IMR-90 (cell line): Measurements from ENCODE around the gene RNF181. TPM values are rescaled to one million over a fixed set of nuclear protein-coding genes. Genes with fewer than 3 reads are reported as not detected.

Source experiments
- ATAC-seq: fragments of 200-7000 bp; cut with Tn5 transposase; 2 replicates; pipeline ENCODE4 v1.9.1; 2020; ENCODE audit warnings: low read depth, mild to moderate bottlenecking, moderate library complexity
- BruUV-seq: library from RNA; stranded (reverse); fragments of 400-500 nt; replicated peaks from 2 replicates; lab custom pipeline; 2021; lab: Mats Ljungman, UMichigan
- CTCF ChIA-PET: fragments of 300-600 bp; formaldehyde crosslinking; extraction: SDS; loops from one replicate; lab custom pipeline; 2021; ENCODE audit warnings: antibody characterized with exemption; lab: Yijun Ruan, JAX
- POLR2A ChIA-PET: fragments of 300-600 bp; sonication (Branson Sonifier 250); formaldehyde crosslinking; loops from one replicate; lab custom pipeline; 2022; ENCODE audit warnings: antibody characterized with exemption; ENCODE audit not compliant: unreplicated experiment; lab: Charles Lee
- DNase-seq: peaks from one replicate; pipeline ENCODE4 v3.0.0; 2013
- H2AFZ ChIP-seq: replicated peaks from 2 replicates; pipeline ENCODE3; 2013; ENCODE audit warnings: low read length, mild to moderate bottlenecking; ENCODE audit not compliant: poor library complexity
- H2AK5ac ChIP-seq: 2 replicates; pipeline ENCODE4 v1.6.1; 2013; ENCODE audit warnings: low read depth, low read length, inconsistent platforms
- H2AK9ac ChIP-seq: replicated peaks from 2 replicates; pipeline ENCODE3; 2013; ENCODE audit warnings: mild to moderate bottlenecking, low read depth, low read length, moderate library complexity; ENCODE audit not compliant: poor library complexity
- H2BK120ac ChIP-seq: 2 replicates; pipeline ENCODE4 v1.6.1; 2013; ENCODE audit warnings: low read depth, low read length, inconsistent platforms
- H2BK15ac ChIP-seq: 3 replicates; pipeline ENCODE4 v1.6.1; 2013; ENCODE audit warnings: low read depth, low read length, inconsistent platforms
- H2BK20ac ChIP-seq: 2 replicates; pipeline ENCODE4 v1.6.1; 2013; ENCODE audit warnings: low read depth, mild to moderate bottlenecking, inconsistent platforms, low read length, moderate library complexity
- H2BK5ac ChIP-seq: 2 replicates; pipeline ENCODE4 v1.6.1; 2013; ENCODE audit warnings: mild to moderate bottlenecking, low read depth, low read length, inconsistent platforms; ENCODE audit not compliant: poor library complexity, severe bottlenecking
- H3K14ac ChIP-seq: replicated peaks from 2 replicates; pipeline ENCODE4 v1.6.1; 2013; ENCODE audit warnings: low read depth, low read length, inconsistent platforms
- H3K18ac ChIP-seq: 2 replicates; pipeline ENCODE4 v1.6.1; 2013; ENCODE audit warnings: low read depth, low read length, control low read depth
- H3K23ac ChIP-seq: 2 replicates; pipeline ENCODE4 v1.6.1; 2013; ENCODE audit warnings: low read depth, low read length, inconsistent platforms
- H3K27ac ChIP-seq: 2 replicates; pipeline ENCODE4 v1.5.1; 2013; ENCODE audit warnings: mild to moderate bottlenecking, control low read depth, low read length; ENCODE audit not compliant: insufficient read depth
- H3K27me3 ChIP-seq: 2 replicates; pipeline ENCODE4 v1.6.1; 2013; ENCODE audit warnings: low read length; ENCODE audit not compliant: control insufficient read depth, insufficient read depth
- H3K36me3 ChIP-seq: 2 replicates; pipeline ENCODE4 v1.6.1; 2013; ENCODE audit warnings: low read length, mixed read lengths; ENCODE audit not compliant: control insufficient read depth, insufficient read depth
- H3K4ac ChIP-seq: 2 replicates; pipeline ENCODE4 v1.6.1; 2013; ENCODE audit warnings: low read depth, low read length, inconsistent platforms
- H3K4me1 ChIP-seq: 2 replicates; pipeline ENCODE4 v1.6.1; 2013; ENCODE audit warnings: low read length, mixed read lengths; ENCODE audit not compliant: control insufficient read depth, insufficient read depth
- H3K4me2 ChIP-seq: 2 replicates; pipeline ENCODE4 v1.6.1; 2013; ENCODE audit warnings: low read depth, mild to moderate bottlenecking, control low read depth, low read length, moderate library complexity
- H3K4me3 ChIP-seq: 2 replicates; pipeline ENCODE4 v1.5.1; 2013; ENCODE audit warnings: low read depth, mild to moderate bottlenecking, control low read depth, low read length, moderate library complexity; ENCODE audit not compliant: insufficient read depth
- H3K56ac ChIP-seq: 2 replicates; pipeline ENCODE4 v1.6.1; 2013; ENCODE audit warnings: low read length, inconsistent platforms; ENCODE audit not compliant: insufficient read depth; ENCODE audit errors: extremely low read depth
- H3K79me1 ChIP-seq, 2 experiments: 2 replicates each; pipeline ENCODE4 v1.6.1; 2013; ENCODE audit warnings: low read length in 2 of 2, inconsistent platforms in 1 of 2, low read depth in 1 of 2
- H3K9ac ChIP-seq: 2 replicates; pipeline ENCODE4 v1.6.1; 2013; ENCODE audit warnings: low read depth, low read length, control low read depth
- H3K9me1 ChIP-seq: 2 replicates; pipeline ENCODE4 v1.6.1; 2013; ENCODE audit warnings: low read length, inconsistent platforms; ENCODE audit not compliant: insufficient read depth
- H3K9me3 ChIP-seq: 2 replicates; pipeline ENCODE4 v1.6.1; 2013; ENCODE audit warnings: low read length; ENCODE audit not compliant: control insufficient read depth, insufficient read depth
- H4K20me1 ChIP-seq: 2 replicates; pipeline ENCODE4 v1.6.1; 2013; ENCODE audit warnings: low read length, inconsistent platforms; ENCODE audit not compliant: insufficient read depth
- H4K5ac ChIP-seq: 2 replicates; pipeline ENCODE4 v1.6.1; 2013; ENCODE audit warnings: mild to moderate bottlenecking, low read depth, low read length, control low read depth
- H4K8ac ChIP-seq, 2 experiments: 2 replicates each; pipeline ENCODE4 v1.6.1; 2013; ENCODE audit warnings: low read depth in 2 of 2, low read length in 2 of 2, control low read depth in 1 of 2, inconsistent platforms in 1 of 2
- H4K91ac ChIP-seq: 2 replicates; pipeline ENCODE4 v1.6.1; 2013; ENCODE audit warnings: low read depth, low read length, inconsistent platforms; ENCODE audit not compliant: insufficient read depth
- CEBPB ChIP-seq: IDR thresholded peaks from 2 replicates; pipeline ENCODE4 v1.6.1; 2012; ENCODE audit warnings: low read depth, low read length, improper control_type of control experiment
- CHD1 ChIP-seq: IDR thresholded peaks from 2 replicates; pipeline ENCODE4 v1.6.1; 2012; ENCODE audit warnings: low read depth, low read length, improper control_type of control experiment
- MAZ ChIP-seq: IDR thresholded peaks from 2 replicates; pipeline ENCODE4 v1.6.1; 2012; ENCODE audit warnings: low read depth, mild to moderate bottlenecking, low read length, improper control_type of control experiment, moderate library complexity, borderline replicate concordance
- MXI1 ChIP-seq: IDR thresholded peaks from 2 replicates; pipeline ENCODE4 v1.6.1; 2012; ENCODE audit warnings: low read depth, mild to moderate bottlenecking, low read length, moderate library complexity, borderline replicate concordance
- POLR2A ChIP-seq: IDR thresholded peaks from 2 replicates; pipeline ENCODE4 v1.6.1; 2012; ENCODE audit warnings: mild to moderate bottlenecking, low read depth, low read length
- RAD21 ChIP-seq: IDR thresholded peaks from 2 replicates; pipeline ENCODE4 v1.6.1; 2012; ENCODE audit warnings: low read length, improper control_type of control experiment
- SMC3 ChIP-seq: fragments of 150-350 bp; IDR thresholded peaks from 2 replicates; pipeline ENCODE4 v1.6.1; 2016; ENCODE audit warnings: low read depth, mild to moderate bottlenecking, antibody characterized with exemption, low read length, moderate library complexity
- whole genome bisulfite sequencing, 2 experiments: methylation state at CpG; one replicate each; pipeline versions ENCODE4 v1.1.5 to v1.1.7; 2013; ENCODE audit warnings: missing lambda C conversion rate in 2 of 2; ENCODE audit not compliant: insufficient read length in 1 of 2; ENCODE audit errors: extremely low coverage in 2 of 2; 5-methylcytosine and 5-hydroxymethylcytosine counted together
- dilution Hi-C: fragments of 300-500 bp; cut with HindIII; formaldehyde crosslinking; loops from one replicate; pipeline ENCODE4 v1.14.3; 2018; ENCODE audit warnings: low sequenced_read_pairs; ENCODE audit not compliant: unreplicated experiment
- in situ Hi-C: fragments of 300-500 bp; cut with MboI; formaldehyde crosslinking; loops from 3 replicates; pipeline ENCODE4 v1.14.3; 2019; ENCODE audit warnings: low sequenced_read_pairs, inconsistent platforms, mixed read lengths
- intact Hi-C: fragments of 100-400 bp; cut with micrococcal nuclease; formaldehyde crosslinking; loops from 2 replicates; pipeline ENCODE4 v1.10.0; 2022
- polyA plus RNA-seq, 3 experiments: library from polyadenylated mRNA; depleted of rRNA; stranded (reverse); fragments of >200 nt; gene quantifications; 2 replicates each; pipeline ENCODE4 v1.2.3, GENCODE V29; 2012; ENCODE audit warnings: low replicate concordance in 1 of 3
- total RNA-seq: library from RNA; depleted of rRNA; stranded (reverse); fragments of >200 nt; gene quantifications from 2 replicates; pipeline ENCODE4 v1.2.3, GENCODE V29; 2012
- TF ChIP-seq, protein P1 (sequence below): conservative IDR thresholded peaks from 2 replicates; pipeline ENCODE4 v1.5.1; 2012; ENCODE audit warnings: mild to moderate bottlenecking, low read depth, low read length, improper control_type of control experiment
- TF ChIP-seq, protein P2 (sequence below): fragments of 150-350 bp; IDR thresholded peaks from 2 replicates; pipeline ENCODE4 v1.6.1; 2017; ENCODE audit warnings: mild to moderate bottlenecking, antibody characterized with exemption, low read length, low read depth

RNF181 gene
- total and polyA plus RNA-seq, 2 of the 4 experiments (the other 2 are of a cell fraction): 438 to 498 TPM

DNA sequence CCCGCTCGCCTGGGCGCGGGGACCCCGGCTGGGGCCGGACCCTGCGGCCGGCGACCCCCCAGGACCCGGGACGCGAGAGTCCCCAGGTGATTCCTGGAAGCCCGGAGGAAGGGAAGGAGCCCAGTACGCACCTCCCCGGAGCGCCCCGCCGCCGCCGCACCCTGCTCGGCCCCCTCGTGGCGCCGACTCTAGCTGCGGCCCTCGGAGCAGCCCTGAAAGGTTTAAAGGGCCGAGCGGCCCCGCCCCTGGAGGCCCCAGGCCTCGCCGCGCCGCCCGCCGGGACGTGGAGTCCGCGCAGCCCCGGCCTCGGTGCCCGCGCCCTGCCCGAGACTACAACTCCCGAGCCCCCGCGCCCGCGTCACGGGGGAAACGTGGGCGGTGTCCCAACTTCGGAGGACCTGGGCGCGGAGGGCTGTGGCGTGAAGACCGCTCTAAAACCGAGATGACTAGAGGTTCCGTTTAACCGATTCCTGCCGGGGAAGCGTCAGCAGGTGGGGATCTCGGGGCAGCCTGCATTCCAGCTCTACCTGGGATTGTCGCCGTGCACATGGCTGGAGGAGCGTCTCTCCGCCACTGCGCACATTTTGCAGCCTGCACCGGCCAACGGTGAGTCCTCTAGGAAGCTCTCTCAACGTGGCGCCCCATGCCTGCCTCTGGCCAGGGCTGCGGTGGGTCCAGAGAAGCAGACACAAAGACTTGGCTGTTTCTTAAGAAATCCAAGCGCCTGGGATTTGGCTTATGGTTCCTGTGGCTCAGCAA is 7.1 kb downstream of the RNF181 start, which contains the start of gene TMEM150A:
Gene TMEM150A (minus strand): TSS at position 223 of the 759 bp plus-strand sequence. CDS start 750 bp downstream, outside the sequence.
- Histone ChIP-seq H2BK5ac (peak within 1 kb of the TSS; percentile 73), H3K23ac (peak within 1 kb of the TSS; percentile 97), H4K5ac (peak within 1 kb of the TSS; percentile 79), H3K9me1 (peaks cover 29% of the 10 kb centered on the region), H3K36me3 (peaks cover 18% of the 10 kb centered on the region), H3K14ac (peak within 1 kb of the TSS; percentile 91), H3K18ac (no peak within 1 kb of the TSS; the same call in none of the 2 replicates), H3K4me1 (peaks cover 25% of the 10 kb centered on the region), H2BK15ac (peak within 1 kb of the TSS; percentile 33; the same call in 1 of the 3 replicates), H3K9me3 (no peaks in the 10 kb centered on the region), H3K4ac (peak within 1 kb of the TSS; percentile 86), H4K8ac (peak within 1 kb of the TSS; percentile 71 to 72; a peak in 3 of 4 replicates), H3K9ac (peak within 1 kb of the TSS; percentile 94), H2AK9ac (peak within 1 kb of the TSS; percentile 96), H2AK5ac (peak within 1 kb of the TSS; percentile 85), H4K20me1 (peaks cover 11% of the 10 kb centered on the region; the same call in 1 of the 2 replicates), H3K27me3 (no peaks in the 10 kb centered on the region), H4K91ac (peak within 1 kb of the TSS; percentile 41; the same call in 1 of the 2 replicates), H2AFZ (peak within 1 kb of the TSS; percentile 96), H3K79me1 (peaks cover 15 to 68% of the 10 kb centered on the region in 2 experiments; a peak in 3 of 4 replicates), H2BK120ac (peak within 1 kb of the TSS; percentile 47), H3K4me3 (peak within 1 kb of the TSS; percentile 99), H3K56ac (peak within 1 kb of the TSS; percentile 38), H3K4me2 (peak within 1 kb of the TSS; percentile 99), H3K27ac (peak within 1 kb of the TSS; percentile 80), H2BK20ac (no peak within 1 kb of the TSS)
- no TSS peak for BruUV-seq
- WGBS, 2 experiments: 1% methylated on average over 29 of the region's 73 CpGs; no CpG with 5 or more reads in 1 of the 2 experiments
- ChIA-PET CTCF (interaction anchor here (0.7 kb wide), 1 partner anchor 87 kb away, joined by 3 read pairs; no protein-coding TSS in a partner anchor), POLR2A (no interaction called here)
- no peak for TF ChIP-seq CHD1
- peak; percentile 12; the same call in 1 of the 2 replicates for TF ChIP-seq RAD21
- TF ChIP-seq, protein P1, sequence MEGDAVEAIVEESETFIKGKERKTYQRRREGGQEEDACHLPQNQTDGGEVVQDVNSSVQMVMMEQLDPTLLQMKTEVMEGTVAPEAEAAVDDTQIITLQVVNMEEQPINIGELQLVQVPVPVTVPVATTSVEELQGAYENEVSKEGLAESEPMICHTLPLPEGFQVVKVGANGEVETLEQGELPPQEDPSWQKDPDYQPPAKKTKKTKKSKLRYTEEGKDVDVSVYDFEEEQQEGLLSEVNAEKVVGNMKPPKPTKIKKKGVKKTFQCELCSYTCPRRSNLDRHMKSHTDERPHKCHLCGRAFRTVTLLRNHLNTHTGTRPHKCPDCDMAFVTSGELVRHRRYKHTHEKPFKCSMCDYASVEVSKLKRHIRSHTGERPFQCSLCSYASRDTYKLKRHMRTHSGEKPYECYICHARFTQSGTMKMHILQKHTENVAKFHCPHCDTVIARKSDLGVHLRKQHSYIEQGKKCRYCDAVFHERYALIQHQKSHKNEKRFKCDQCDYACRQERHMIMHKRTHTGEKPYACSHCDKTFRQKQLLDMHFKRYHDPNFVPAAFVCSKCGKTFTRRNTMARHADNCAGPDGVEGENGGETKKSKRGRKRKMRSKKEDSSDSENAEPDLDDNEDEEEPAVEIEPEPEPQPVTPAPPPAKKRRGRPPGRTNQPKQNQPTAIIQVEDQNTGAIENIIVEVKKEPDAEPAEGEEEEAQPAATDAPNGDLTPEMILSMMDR: peak; percentile 38
- TF ChIP-seq POLR2A: peak; percentile 70
- 0 out of 2 replicates have a peak, but pooled peaks have one; percentile 7 for TF ChIP-seq SMC3
- peak; percentile 68; the same call in 1 of the 2 replicates for TF ChIP-seq MXI1
- TF ChIP-seq CEBPB: no peak
- 0 out of 2 replicates have a peak, but pooled peaks have one; percentile 84 for TF ChIP-seq MAZ
- TF ChIP-seq, protein P2, sequence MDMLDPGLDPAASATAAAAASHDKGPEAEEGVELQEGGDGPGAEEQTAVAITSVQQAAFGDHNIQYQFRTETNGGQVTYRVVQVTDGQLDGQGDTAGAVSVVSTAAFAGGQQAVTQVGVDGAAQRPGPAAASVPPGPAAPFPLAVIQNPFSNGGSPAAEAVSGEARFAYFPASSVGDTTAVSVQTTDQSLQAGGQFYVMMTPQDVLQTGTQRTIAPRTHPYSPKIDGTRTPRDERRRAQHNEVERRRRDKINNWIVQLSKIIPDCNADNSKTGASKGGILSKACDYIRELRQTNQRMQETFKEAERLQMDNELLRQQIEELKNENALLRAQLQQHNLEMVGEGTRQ: peak; percentile 66
- intact Hi-C loops: loop anchor here (5.0 kb wide), 1 partner anchor 40 kb away; the partner anchor contains the start of gene GGCX
- DNase-seq (peak; percentile 80), ATAC-seq (peak; percentile 93)
- in situ Hi-C loops: no loop called here
- dilution Hi-C loops: no loop called here
